Measurements from ENCODE around the gene AGO3.
A peak's percentile ranks its signal among the peaks of the same experiment; 100 is the strongest.
"Not testable (repeated sequence)": the region's sequence is repeated elsewhere in the genome, so short reads cannot be mapped to it uniquely, and the experiment has no call there.

Gene AGO3

DNA sequence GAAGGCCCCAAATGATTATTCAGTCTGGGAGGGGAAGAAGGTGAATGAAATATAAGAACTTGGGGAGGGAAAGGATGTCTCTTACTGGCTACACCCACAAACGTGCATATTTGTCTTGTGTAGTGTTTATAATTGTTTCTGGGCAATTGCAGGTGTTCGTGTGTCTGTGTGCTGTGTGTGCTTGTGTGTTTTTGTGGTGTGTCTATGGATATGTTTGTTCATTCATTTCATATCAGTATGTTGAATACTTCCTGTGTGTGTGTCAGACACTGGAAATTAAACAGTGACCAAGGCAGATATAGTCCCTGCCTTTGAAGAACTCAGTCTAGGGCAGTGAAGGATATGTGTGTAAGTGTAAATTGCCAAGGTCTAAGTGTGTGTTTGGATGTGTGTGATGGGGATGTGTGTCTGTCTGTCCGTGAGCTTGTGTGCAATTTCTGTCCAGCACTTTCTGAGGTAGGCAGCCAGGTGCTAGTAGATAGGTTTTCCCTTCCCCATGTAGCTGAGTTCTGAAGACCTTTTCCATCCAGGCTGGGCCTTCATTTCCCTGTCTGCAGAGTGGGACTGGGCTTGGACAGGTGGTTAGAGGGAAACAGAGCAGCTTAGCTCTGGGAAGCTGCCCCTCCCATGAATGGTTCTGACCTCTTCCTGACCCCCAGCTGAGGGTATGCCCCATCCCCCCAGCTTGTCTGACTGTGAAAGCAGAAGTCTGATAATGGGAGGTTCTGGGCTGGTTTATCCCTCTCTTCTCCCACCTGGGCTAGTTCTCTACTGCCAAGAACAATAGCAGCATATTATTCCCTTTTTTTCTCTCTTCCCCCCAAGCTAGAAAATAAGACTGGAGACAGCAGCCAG lies 44.1 kb upstream of the AGO3 start:
- peaks cover 27 to 54% (median 43%) of the 10 kb centered on the region in 11 experiments; a peak in 20 of 22 replicates for H4K20me1 ChIP-seq
- peaks cover 25 to 43% (median 35%) of the 10 kb centered on the region in 11 experiments for H3K36me3 ChIP-seq
- H3K27me3 ChIP-seq = no peaks in the 10 kb centered on the region
- TF ChIP-seq Cebpa-rat (IDR thresholded peaks at IDR 0.05) = no peak
- peak overlapping the region in 9 of 11 experiments; percentile 11 to 59 (median 34); a peak in 13 of 22 replicates for H3K27ac ChIP-seq
- peak overlapping the region; percentile 56 to 97 (median 74) for H3K4me2 ChIP-seq
- peak overlapping the region in 2 of 10 experiments; percentile 11 to 21; a peak in 1 of 20 replicates for H3K4me3 ChIP-seq
- H3K4me1 ChIP-seq = peaks cover 38 to 64% (median 54%) of the 10 kb centered on the region in 10 experiments
- no peaks in the 10 kb centered on the region for H3K9me3 ChIP-seq (replicated peaks in 1 of 11)
- H3K9ac ChIP-seq = peak overlapping the region in 8 of 11 experiments; percentile 9 to 33 (median 22); a peak in 7 of 22 replicates

DNA sequence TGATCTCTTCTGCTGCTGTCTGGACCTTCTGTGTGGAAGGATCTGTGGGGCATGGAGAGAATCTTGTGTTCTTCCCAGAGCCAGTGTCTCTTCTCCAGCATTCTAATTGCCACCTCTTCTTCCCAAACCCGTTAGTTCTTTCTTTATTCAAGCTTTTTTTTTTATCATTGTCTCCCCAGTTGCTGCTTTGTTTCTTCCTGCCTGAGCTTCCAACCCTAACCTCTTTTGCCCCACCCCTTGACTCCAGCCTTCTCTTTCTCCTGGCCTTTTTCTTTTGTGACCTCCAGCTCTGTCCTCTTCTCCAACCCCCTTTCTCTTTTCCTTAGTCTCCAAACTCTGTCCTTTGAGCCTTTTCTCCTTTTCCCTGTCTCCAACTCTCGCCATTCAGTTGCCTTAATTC lies 43.4 kb upstream of the AGO3 start:
- Histone ChIP-seq H3K36me3 (peaks cover 32 to 50% (median 42%) of the 10 kb centered on the region in 11 experiments), H3K4me3 (peak overlapping the region in 2 of 10 experiments; percentile 11 to 21; a peak in 1 of 20 replicates), H3K4me2 (peak overlapping the region; percentile 56 to 97 (median 74))

DNA sequence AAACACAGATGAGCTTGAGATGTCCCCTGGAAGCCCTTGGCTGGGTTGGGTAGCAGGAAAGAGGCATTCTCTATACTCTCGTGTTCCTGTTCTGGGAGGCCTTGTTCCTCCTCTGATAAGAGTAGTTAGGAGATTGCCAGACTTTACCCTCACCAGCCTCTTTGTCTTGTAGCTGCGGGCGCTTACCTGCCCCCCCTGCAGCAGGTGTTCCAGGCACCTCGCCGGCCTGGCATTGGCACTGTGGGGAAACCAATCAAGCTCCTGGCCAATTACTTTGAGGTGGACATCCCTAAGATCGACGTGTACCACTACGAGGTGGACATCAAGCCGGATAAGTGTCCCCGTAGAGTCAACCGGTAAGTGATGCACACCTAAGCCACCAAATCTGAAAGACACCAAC lies 42.6 kb upstream of the AGO3 start:
- TF ChIP-seq Cebpa-rat (IDR thresholded peaks at IDR 0.05) = no peak
- Histone ChIP-seq H3K27me3 (no peaks in the 10 kb centered on the region), H3K36me3 (peaks cover 39 to 58% (median 50%) of the 10 kb centered on the region in 11 experiments), H3K9me3 (replicated peaks in 1 of 11) (no peaks in the 10 kb centered on the region), H3K4me1 (peaks cover 38 to 66% (median 54%) of the 10 kb centered on the region in 10 experiments), H3K27ac (no peak overlapping the region; a peak in 1 of 22 replicates), H3K9ac (no peak overlapping the region), H3K4me2 (peak overlapping the region in 4 of 11 experiments; percentile 67 to 97 (median 86); a peak in 9 of 22 replicates), H3K4me3 (no peak overlapping the region), H4K20me1 (peaks cover 27 to 54% (median 43%) of the 10 kb centered on the region in 11 experiments; a peak in 20 of 22 replicates)

More for the DNA sequence above, 43.4 kb upstream of the AGO3 start:
- H3K27me3 ChIP-seq = no peaks in the 10 kb centered on the region
- H3K9me3 ChIP-seq (replicated peaks in 1 of 11) = no peaks in the 10 kb centered on the region
- peak overlapping the region in 4 of 11 experiments; percentile 9 to 24 (median 18); a peak in 2 of 22 replicates for H3K9ac ChIP-seq
- H4K20me1 ChIP-seq = peaks cover 27 to 54% (median 43%) of the 10 kb centered on the region in 11 experiments; a peak in 20 of 22 replicates
- TF ChIP-seq Cebpa-rat (IDR thresholded peaks at IDR 0.05) = no peak
- H3K27ac ChIP-seq = peak overlapping the region in 9 of 11 experiments; percentile 7 to 59 (median 32); a peak in 11 of 22 replicates
- peaks cover 38 to 63% (median 54%) of the 10 kb centered on the region in 10 experiments for H3K4me1 ChIP-seq

DNA sequence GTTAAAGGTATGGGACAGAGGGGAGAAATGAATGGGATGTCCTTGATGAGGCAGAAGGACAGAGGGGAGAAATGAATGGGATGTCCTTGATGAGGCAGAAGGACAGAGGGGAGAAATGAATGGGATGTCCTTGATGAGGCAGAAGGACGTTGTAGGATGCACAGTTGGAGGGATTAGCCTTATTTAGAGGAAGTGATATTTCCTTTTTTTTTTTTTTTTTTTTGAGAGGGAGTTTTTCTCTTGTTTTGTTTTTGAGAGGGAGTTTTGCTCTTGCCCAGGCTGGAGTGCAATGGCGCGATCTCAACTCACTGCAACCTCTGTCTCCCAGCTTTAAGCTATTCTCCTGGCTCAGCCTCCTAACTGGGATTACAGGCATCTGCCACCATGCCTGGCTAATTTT lies 41.9 kb upstream of the AGO3 start:
- peaks cover 41 to 65% (median 57%) of the 10 kb centered on the region in 11 experiments for H3K36me3 ChIP-seq

DNA sequence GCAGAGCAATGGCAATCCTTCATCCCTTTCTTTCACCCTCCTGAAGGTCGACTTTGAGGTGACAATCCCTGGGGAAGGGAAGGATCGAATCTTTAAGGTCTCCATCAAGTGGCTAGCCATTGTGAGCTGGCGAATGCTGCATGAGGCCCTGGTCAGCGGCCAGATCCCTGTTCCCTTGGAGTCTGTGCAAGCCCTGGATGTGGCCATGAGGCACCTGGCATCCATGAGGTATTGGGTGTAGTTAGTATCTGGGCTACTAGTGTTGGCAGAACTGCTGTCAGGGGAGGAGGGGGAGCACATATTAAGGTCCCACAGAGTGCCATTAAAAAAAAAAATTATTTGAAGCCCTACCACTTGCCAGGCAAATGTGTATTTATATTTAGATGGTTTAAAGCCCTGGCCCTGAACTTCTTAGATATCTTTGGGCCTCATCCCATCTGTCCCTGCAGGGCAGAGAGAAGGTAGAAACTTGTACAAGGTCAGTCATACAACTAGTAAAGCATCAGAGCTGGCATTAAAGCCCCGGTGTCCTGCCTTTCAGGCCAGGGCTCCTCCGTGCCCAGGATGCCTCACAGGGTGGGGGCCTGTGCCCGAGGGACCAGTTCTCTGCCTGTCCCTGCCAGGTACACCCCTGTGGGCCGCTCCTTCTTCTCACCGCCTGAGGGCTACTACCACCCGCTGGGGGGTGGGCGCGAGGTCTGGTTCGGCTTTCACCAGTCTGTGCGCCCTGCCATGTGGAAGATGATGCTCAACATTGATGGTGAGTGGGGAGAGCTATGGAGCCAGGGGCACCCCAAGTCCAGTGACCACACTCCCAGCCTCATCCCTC lies 37.6 kb upstream of the AGO3 start:
- peaks cover 61 to 98% (median 94%) of the 10 kb centered on the region in 11 experiments for H3K36me3 ChIP-seq
- H3K27me3 ChIP-seq = no peaks in the 10 kb centered on the region
- H3K4me1 ChIP-seq = peaks cover 18 to 45% (median 32%) of the 10 kb centered on the region in 10 experiments
- no peak for TF ChIP-seq Cebpa-rat (IDR thresholded peaks at IDR 0.05)
- peak overlapping the region; percentile 16 to 80 (median 73); a peak in 21 of 22 replicates for H3K27ac ChIP-seq
- peak overlapping the region in 8 of 11 experiments; percentile 2 to 60 (median 25); a peak in 8 of 22 replicates for H3K9ac ChIP-seq
- no peaks in the 10 kb centered on the region for H3K9me3 ChIP-seq (replicated peaks in 1 of 11)
- H3K4me2 ChIP-seq = peak overlapping the region; percentile 52 to 74 (median 64); a peak in 21 of 22 replicates
- no peak overlapping the region for H3K4me3 ChIP-seq
- H4K20me1 ChIP-seq = peaks cover 0 to 12% (median 3%) of the 10 kb centered on the region in 11 experiments; a peak in 13 of 22 replicates

More for the DNA sequence above, 41.9 kb upstream of the AGO3 start:
- not testable (repeated sequence) for H3K27me3 ChIP-seq; H3K4me3 ChIP-seq; H3K9me3 ChIP-seq (replicated peaks in 1 of 11); H3K9ac ChIP-seq
- H4K20me1 ChIP-seq = peaks cover 27 to 53% (median 42%) of the 10 kb centered on the region in 11 experiments; a peak in 20 of 22 replicates
- peaks cover 44 to 72% (median 60%) of the 10 kb centered on the region in 10 experiments for H3K4me1 ChIP-seq
- H3K4me2 ChIP-seq = peak overlapping the region in 6 of 11 experiments; percentile 10 to 97 (median 74); a peak in 12 of 22 replicates
- H3K27ac ChIP-seq = peak overlapping the region in 1 of 11 experiments; percentile 6; a peak in 1 of 22 replicates

DNA sequence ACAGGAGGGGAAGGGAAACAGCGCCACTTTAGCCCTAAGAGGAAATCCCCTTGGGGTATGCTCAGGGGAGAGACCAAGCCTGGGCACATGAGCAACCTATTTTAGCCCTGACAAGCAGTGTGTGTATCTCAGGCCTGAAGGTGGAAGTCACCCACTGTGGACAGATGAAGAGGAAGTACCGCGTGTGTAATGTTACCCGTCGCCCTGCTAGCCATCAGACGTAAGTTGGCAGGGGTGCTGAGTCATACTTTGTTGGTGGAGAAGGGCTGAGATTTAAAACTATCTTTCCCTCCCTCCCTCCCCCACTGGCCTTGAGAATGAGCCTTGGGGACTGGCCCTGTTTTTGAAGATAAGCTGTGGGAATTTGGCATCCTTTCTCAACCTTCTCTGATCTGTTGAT lies 36.7 kb upstream of the AGO3 start:
- peak overlapping the region; percentile 52 to 78 (median 65) for H3K4me2 ChIP-seq
- H3K27ac ChIP-seq = peak overlapping the region; percentile 59 to 80 (median 73); a peak in 21 of 22 replicates
- H3K9me3 ChIP-seq (replicated peaks in 1 of 11) = no peaks in the 10 kb centered on the region
- H3K27me3 ChIP-seq = no peaks in the 10 kb centered on the region
- H3K4me3 ChIP-seq = no peak overlapping the region
- peaks cover 54 to 98% (median 94%) of the 10 kb centered on the region in 11 experiments for H3K36me3 ChIP-seq
- peaks cover 18 to 43% (median 24%) of the 10 kb centered on the region in 10 experiments for H3K4me1 ChIP-seq
- H3K9ac ChIP-seq = peak overlapping the region in 8 of 11 experiments; percentile 11 to 60 (median 30); a peak in 9 of 22 replicates
- H4K20me1 ChIP-seq = 0 out of 22 replicates have a peak, but pooled peaks cover 0 to 3% (median 0%) of the 10 kb centered on the region in 11 experiments
- TF ChIP-seq Cebpa-rat (IDR thresholded peaks at IDR 0.05) = no peak

DNA sequence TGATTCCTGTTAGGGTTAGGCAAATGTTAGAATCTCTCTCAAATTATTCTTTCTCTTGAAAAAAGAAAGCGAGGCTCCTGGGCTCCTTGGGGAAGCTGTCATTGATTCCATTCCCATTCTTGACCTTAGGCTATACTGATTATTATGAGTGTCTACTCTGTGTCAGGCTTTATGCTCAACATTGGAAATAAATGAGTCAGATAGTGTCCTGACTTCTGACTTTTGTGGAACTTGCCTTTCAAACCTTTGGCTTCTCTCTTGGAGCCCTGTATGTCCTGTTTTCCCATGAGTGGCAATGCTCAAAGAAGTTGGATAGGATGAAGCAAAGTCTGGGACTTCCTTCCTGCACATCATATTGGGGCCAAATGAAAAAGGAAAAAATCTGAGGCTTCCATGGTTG lies 36.2 kb upstream of the AGO3 start:
- Histone ChIP-seq H3K4me1 (peaks cover 18 to 43% (median 23%) of the 10 kb centered on the region in 10 experiments), H3K9me3 (replicated peaks in 1 of 11) (no peaks in the 10 kb centered on the region), H3K36me3 (peaks cover 54 to 98% (median 94%) of the 10 kb centered on the region in 11 experiments), H3K27me3 (no peaks in the 10 kb centered on the region), H4K20me1 (no peaks in the 10 kb centered on the region), H3K9ac (peak overlapping the region in 5 of 11 experiments; percentile 11 to 44 (median 17); a peak in 5 of 22 replicates), H3K4me2 (peak overlapping the region; percentile 41 to 78 (median 65); a peak in 20 of 22 replicates), H3K4me3 (no peak overlapping the region), H3K27ac (peak overlapping the region; percentile 44 to 80 (median 71); a peak in 21 of 22 replicates)
- TF ChIP-seq Cebpa-rat (IDR thresholded peaks at IDR 0.05) = no peak

DNA sequence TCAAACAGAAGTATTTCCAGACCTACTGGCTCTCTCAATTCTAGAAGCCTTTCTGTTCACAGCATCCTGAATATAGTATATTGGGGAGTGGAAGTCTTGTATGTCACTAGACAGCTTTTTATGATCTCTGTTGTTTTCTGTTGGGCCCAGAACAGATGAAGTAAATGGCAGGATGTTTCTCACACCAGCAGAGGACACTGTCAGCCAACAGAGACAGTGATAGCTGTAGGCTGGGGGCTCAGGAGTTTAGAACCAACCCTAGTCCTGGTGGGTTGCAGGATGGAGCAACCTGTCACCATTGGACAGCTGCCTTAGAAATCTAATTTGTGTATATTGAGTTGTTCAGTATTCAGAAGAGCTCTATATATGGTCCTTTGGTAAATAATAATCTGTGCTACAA lies 31.0 kb upstream of the AGO3 start:
- peak overlapping the region in 2 of 11 experiments; percentile 41 to 55; a peak in 4 of 22 replicates for H3K4me2 ChIP-seq
- no peak overlapping the region for H3K9ac ChIP-seq
- no peaks in the 10 kb centered on the region for H3K27me3 ChIP-seq
- no peak for TF ChIP-seq Cebpa-rat (IDR thresholded peaks at IDR 0.05)
- H3K9me3 ChIP-seq (replicated peaks in 1 of 11) = no peaks in the 10 kb centered on the region
- H3K4me3 ChIP-seq = no peak overlapping the region
- H4K20me1 ChIP-seq = no peaks in the 10 kb centered on the region
- H3K27ac ChIP-seq = no peak overlapping the region
- peaks cover 0 to 29% (median 3%) of the 10 kb centered on the region in 10 experiments; a peak in 15 of 20 replicates for H3K4me1 ChIP-seq
- H3K36me3 ChIP-seq = peaks cover 61 to 100% (median 98%) of the 10 kb centered on the region in 11 experiments

Measured in BLaER1 treated with 17β-estradiol and CSF1 and Interleukin-3, amounts not matched to agents 10 nM and 100 nM (cell line).